DOHH2 (cell line): ENCODE measurements around the gene COX7A2.

Source experiments
- H3F3A ChIP-seq: fragments of 200-600 bp; sonication (generic), shearing (Covaris generic); 2 replicates; pipeline ENCODE4 v1.6.0; 2016; ENCODE audit warnings: antibody characterized with exemption, mild to moderate bottlenecking; ENCODE audit not compliant: control insufficient read depth, insufficient read depth
- H3K27ac ChIP-seq: fragments of 200-600 bp; sonication (generic); 2 replicates; pipeline ENCODE4 v1.5.1; 2014; ENCODE audit warnings: low read depth, mild to moderate bottlenecking, low read length, moderate library complexity
- H3K27me3 ChIP-seq: fragments of 200-600 bp; sonication (generic); 2 replicates; pipeline ENCODE4 v1.6.1; 2014; ENCODE audit warnings: mild to moderate bottlenecking, low read length, mixed read lengths; ENCODE audit not compliant: control insufficient read depth
- H3K36me3 ChIP-seq: fragments of 200-600 bp; sonication (generic); 2 replicates; pipeline ENCODE4 v1.6.1; 2014; ENCODE audit warnings: mild to moderate bottlenecking, low read length, moderate library complexity, mixed read lengths; ENCODE audit not compliant: control insufficient read depth
- H3K4me1 ChIP-seq: fragments of 200-600 bp; sonication (generic); 2 replicates; pipeline ENCODE4 v1.6.1; 2014; ENCODE audit warnings: mild to moderate bottlenecking, low read length, mixed read lengths; ENCODE audit not compliant: control insufficient read depth
- H3K4me2 ChIP-seq: fragments of 200-600 bp; sonication (generic); 2 replicates; pipeline ENCODE4 v1.6.0; 2014; ENCODE audit warnings: mild to moderate bottlenecking, low read length, moderate library complexity
- H3K4me3 ChIP-seq: fragments of 200-600 bp; sonication (generic); 2 replicates; pipeline ENCODE4 v1.5.1; 2014; ENCODE audit warnings: mild to moderate bottlenecking, low read length, mixed read lengths
- H3K79me2 ChIP-seq: fragments of 200-600 bp; sonication (generic); 2 replicates; pipeline ENCODE4 v1.6.1; 2014; ENCODE audit warnings: mild to moderate bottlenecking, low read length, mixed read lengths; ENCODE audit not compliant: control insufficient read depth
- H3K9me2 ChIP-seq: fragments of 200-600 bp; sonication (generic); replicated peaks from 2 replicates; pipeline ENCODE4 v1.6.1; 2014; ENCODE audit warnings: mild to moderate bottlenecking, low read length, mixed read lengths; ENCODE audit not compliant: control insufficient read depth
- H3K9me3 ChIP-seq: fragments of 200-600 bp; sonication (generic); 2 replicates; pipeline ENCODE4 v1.6.1; 2014; ENCODE audit warnings: antibody characterized with exemption, low read length, mixed read lengths; ENCODE audit not compliant: control insufficient read depth, insufficient read depth
- H4K20me1 ChIP-seq: fragments of 200-600 bp; sonication (generic); 2 replicates; pipeline ENCODE4 v1.6.0; 2014; ENCODE audit warnings: low read depth, mild to moderate bottlenecking, antibody characterized with exemption, low read length, moderate library complexity; ENCODE audit not compliant: control insufficient read depth, insufficient read depth
- CTCF ChIP-seq: fragments of 200-600 bp; sonication (generic); IDR thresholded peaks from one replicate; pipeline ENCODE4 v1.5.1; 2014; ENCODE audit warnings: antibody characterized with exemption, mild to moderate bottlenecking, low read depth, low read length; ENCODE audit not compliant: poor library complexity, severe bottlenecking
- EZH2phosphoT487 ChIP-seq: fragments of 200-600 bp; sonication (generic); IDR thresholded peaks from 2 replicates; pipeline ENCODE4 v1.6.1; 2017; ENCODE audit warnings: borderline replicate concordance, mild to moderate bottlenecking, antibody characterized with exemption, low read length, moderate library complexity, mixed read lengths

The COX7A2 gene

GRCh38 chr6:75263401-75263750 lies 19.8 kb upstream of the COX7A2 start:
- Histone ChIP-seq H3K27ac (no peak overlapping the region), H4K20me1 (no peaks in the 10 kb centered on the region), H3K4me2 (no peak overlapping the region), H3K36me3 (peaks cover 47% of the 10 kb centered on the region), H3K4me1 (no peaks in the 10 kb centered on the region), H3K9me2 (no peaks in the 10 kb centered on the region), H3K79me2 (peaks cover 21% of the 10 kb centered on the region), H3K4me3 (no peak overlapping the region), H3K9me3 (no peaks in the 10 kb centered on the region), H3K27me3 (no peaks in the 10 kb centered on the region), H3F3A (peaks cover 9% of the 10 kb centered on the region)
- TF ChIP-seq EZH2phosphoT487 (no peak), CTCF (no peak)

DNA sequence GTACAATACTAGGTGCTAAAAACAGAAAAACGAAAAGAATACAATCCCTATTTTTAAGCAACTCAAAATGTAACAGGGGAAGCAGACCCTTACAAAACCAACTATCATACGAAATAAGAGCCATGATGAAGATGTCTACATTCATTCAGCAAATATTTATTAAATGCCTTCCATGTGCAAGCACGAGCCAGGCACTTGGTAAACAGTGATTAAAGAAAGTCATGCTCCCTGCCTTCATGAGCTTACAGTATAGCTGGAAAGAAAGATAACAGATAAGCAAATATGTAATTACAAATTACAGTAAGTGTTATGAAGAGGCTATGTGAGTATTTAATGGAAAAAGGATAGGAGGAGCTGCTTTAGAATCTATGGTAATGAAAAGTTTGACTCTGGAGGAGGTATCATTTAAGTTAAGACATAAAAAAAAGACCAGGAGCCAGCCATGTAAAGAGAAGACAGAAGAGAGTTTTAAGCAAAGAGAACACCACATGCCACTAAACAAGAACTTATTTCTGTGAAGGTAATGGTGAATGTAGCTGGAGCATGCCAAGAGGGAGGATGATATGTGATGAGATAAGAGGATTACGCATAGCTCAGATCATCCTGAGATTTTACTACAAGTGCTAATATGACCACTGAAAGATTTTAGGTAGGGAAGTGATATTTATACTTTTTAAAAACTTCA lies 19.3 kb upstream of the COX7A2 start:
- Histone ChIP-seq H3K36me3 (peaks cover 49% of the 10 kb centered on the region), H3K4me3 (no peak overlapping the region), H3K9me2 (no peaks in the 10 kb centered on the region), H3K4me2 (no peak overlapping the region), H3K4me1 (no peaks in the 10 kb centered on the region), H3K9me3 (no peaks in the 10 kb centered on the region), H3K27me3 (no peaks in the 10 kb centered on the region), H3K27ac (no peak overlapping the region), H4K20me1 (no peaks in the 10 kb centered on the region), H3F3A (peaks cover 9% of the 10 kb centered on the region), H3K79me2 (peaks cover 17% of the 10 kb centered on the region)
- TF ChIP-seq CTCF = no peak
- TF ChIP-seq EZH2phosphoT487 = no peak

DNA sequence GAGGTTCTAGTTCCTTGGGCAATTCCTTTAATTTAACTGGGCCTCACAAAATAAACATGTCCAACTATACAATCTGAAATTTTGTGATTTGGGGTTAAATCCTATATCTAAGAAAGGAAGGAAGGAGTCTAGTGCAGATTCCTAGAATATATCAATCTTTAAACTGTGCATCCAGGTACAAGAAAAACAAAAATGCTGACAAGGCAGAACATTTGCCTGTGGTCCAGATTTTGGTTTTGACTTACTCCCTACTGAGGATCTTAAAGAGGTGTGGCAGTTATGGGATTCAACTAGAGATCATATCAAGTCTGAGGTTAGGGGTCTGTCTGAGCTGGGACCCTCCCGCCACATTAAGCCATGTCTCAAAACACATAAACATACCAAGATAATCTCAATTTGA lies 17.7 kb upstream of the COX7A2 start:
- Histone ChIP-seq H3K27me3 (no peaks in the 10 kb centered on the region), H3K4me2 (no peak overlapping the region), H3K27ac (no peak overlapping the region), H3F3A (no peaks in the 10 kb centered on the region), H4K20me1 (no peaks in the 10 kb centered on the region), H3K4me1 (no peaks in the 10 kb centered on the region), H3K79me2 (peaks cover 9% of the 10 kb centered on the region), H3K36me3 (peaks cover 57% of the 10 kb centered on the region), H3K9me3 (no peaks in the 10 kb centered on the region), H3K9me2 (no peaks in the 10 kb centered on the region), H3K4me3 (no peak overlapping the region)
- TF ChIP-seq CTCF (no peak), EZH2phosphoT487 (no peak)
